Adrenal gland (tissue), 5 donors: Measurements from ENCODE around the gene SLC22A5.

Experiments
- CTCF ChIP-seq, 6 experiments: fragments of 450-650 bp in 4 of 6; fragments of 200-600 bp in 2 of 6; sonication (generic) in 1 of 6; IDR thresholded peaks; 1 replicate in 5 of 6; 2 replicates in 1 of 6; pipeline versions ENCODE4 v1.5.1 to v1.8.0; 2016 to 2021; ENCODE audit warnings: antibody characterized with exemption in 6 of 6, mild to moderate bottlenecking in 2 of 6, moderate library complexity in 1 of 6
- POLR2A ChIP-seq, 2 donors: fragments of 450-650 bp; IDR thresholded peaks; one replicate each; pipeline ENCODE4 v1.6.1; 2017; ENCODE audit warnings: antibody characterized with exemption in 2 of 2, mild to moderate bottlenecking in 2 of 2, moderate library complexity in 1 of 2
- donor health status: DM: no; HTN: no; CAD: no.

- TF ChIP-seq CTCF (IDR thresholded peaks at IDR 0.05) (no peak), POLR2A (IDR thresholded peaks at IDR 0.05) (no peak)
Measured at GRCh38 chr5:132355140-132355765, 14.3 kb upstream of the SLC22A5 start.
